ENCODE results near the gene HMGXB4.

- no peak for TF ChIP-seq SUZ12 (IDR thresholded peaks at IDR 0.05; ENCODE audit: extremely low read depth, insufficient read depth, insufficient read length)
- no peak for TF ChIP-seq YY1 (IDR thresholded peaks at IDR 0.05; ENCODE audit: insufficient read depth, insufficient read length)
- no peak for TF ChIP-seq ZNF274 (IDR thresholded peaks at IDR 0.05; ENCODE audit: low read depth, low read length)
Measured at GRCh38 chr22:35250156-35250555, 7.1 kb upstream of the HMGXB4 start.
